Fibroblast of lung (primary cell): ENCODE data around the gene ADCK1. TPM values are rescaled to one million over a fixed set of nuclear protein-coding genes. Genes with fewer than 3 reads are reported as not detected.

ENCODE experiments used
- DNase-seq, 2 donors: peaks; one replicate each; pipeline versions ENCODE4 v3.0.0 to v3.0.0-alpha.2; 2010; ENCODE audit warnings: low read depth in 2 of 2
- H2AFZ ChIP-seq: 2 replicates; pipeline ENCODE4 v1.5.1; 2012; ENCODE audit warnings: low read length, control low read depth, inconsistent platforms
- H3K27ac ChIP-seq: 2 replicates; pipeline ENCODE4 v1.5.1; 2011; ENCODE audit warnings: low read length, control low read depth; ENCODE audit not compliant: insufficient read depth
- H3K27me3 ChIP-seq: 2 replicates; pipeline ENCODE4 v1.5.1; 2011; ENCODE audit warnings: mild to moderate bottlenecking, low read length; ENCODE audit not compliant: control insufficient read depth, insufficient read depth
- H3K36me3 ChIP-seq: 2 replicates; pipeline ENCODE4 v1.5.1; 2011; ENCODE audit warnings: low read length; ENCODE audit not compliant: control insufficient read depth, insufficient read depth
- H3K4me1 ChIP-seq: 2 replicates; pipeline ENCODE4 v1.5.1; 2011; ENCODE audit warnings: low read length; ENCODE audit not compliant: control insufficient read depth, insufficient read depth; ENCODE audit errors: extremely low read depth
- H3K4me2 ChIP-seq: 2 replicates; pipeline ENCODE4 v1.5.1; 2011; ENCODE audit warnings: low read length, control low read depth; ENCODE audit not compliant: insufficient read depth; ENCODE audit errors: extremely low read depth
- H3K4me3 ChIP-seq, 4 experiments: fragments of 200-600 bp in 1 of 4; sonication (generic) in 1 of 4; replicated peaks in 1 of 4; 2 replicates each; pipeline ENCODE4 v1.5.1; 2011 to 2016; ENCODE audit warnings: low read length in 4 of 4, low read depth in 3 of 4, mild to moderate bottlenecking in 3 of 4, control low read depth in 2 of 4, inconsistent platforms in 1 of 4, mixed read lengths in 1 of 4; ENCODE audit not compliant: insufficient read depth in 1 of 4; ENCODE audit errors: control extremely low read depth in 1 of 4
- H3K79me2 ChIP-seq: 2 replicates; pipeline ENCODE4 v1.5.1; 2012; ENCODE audit warnings: mild to moderate bottlenecking, low read length, inconsistent platforms; ENCODE audit not compliant: control insufficient read depth, insufficient read depth
- H3K9ac ChIP-seq: 2 replicates; pipeline ENCODE4 v1.5.1; 2011; ENCODE audit warnings: mild to moderate bottlenecking, low read length, control low read depth; ENCODE audit not compliant: insufficient read depth
- H3K9me3 ChIP-seq: 2 replicates; pipeline ENCODE4 v1.5.1; 2012; ENCODE audit warnings: low read depth, low read length; ENCODE audit not compliant: control insufficient read depth, insufficient read depth
- H4K20me1 ChIP-seq: 2 replicates; pipeline ENCODE4 v1.5.1; 2011; ENCODE audit warnings: low read length; ENCODE audit not compliant: control insufficient read depth, insufficient read depth; ENCODE audit errors: extremely low read depth
- CTCF ChIP-seq, 2 donors: IDR thresholded peaks in 1 of 2; conservative IDR thresholded peaks in 1 of 2; 1 replicate in 1 of 2; 2 replicates in 1 of 2; pipeline ENCODE4 v1.5.1; 2011 to 2012; ENCODE audit warnings: low read length in 2 of 2, control low read depth in 1 of 2, inconsistent platforms in 1 of 2, low read depth in 1 of 2, mild to moderate bottlenecking in 1 of 2
- EZH2 ChIP-seq: IDR thresholded peaks from 2 replicates; pipeline ENCODE4 v1.5.1; 2012; ENCODE audit warnings: low read length, control low read depth, mild to moderate bottlenecking; ENCODE audit errors: missing control alignments
- polyA plus RNA-seq, 2 donors: library from polyadenylated mRNA; depleted of rRNA in 1 of 2; stranded (reverse) in 1 of 2; unstranded in 1 of 2; fragments of >200 nt; gene quantifications; 2 replicates each; pipeline ENCODE4 v1.2.1, GENCODE V29; 2011 to 2012; ENCODE audit warnings: missing spikeins in 1 of 2
- total RNA-seq: library from RNA; depleted of rRNA; stranded (reverse); fragments of >200 nt; gene quantifications from 2 replicates; pipeline ENCODE4 v1.2.1, GENCODE V29; 2014

The ADCK1 gene
- total and polyA plus RNA-seq, 2 donors (not counting 1 experiment from before 2014, with no cell fraction given), result 4.6 to 4.8 TPM

GRCh38 chr14:77848031-77848430 lies 48.1 kb downstream of the ADCK1 start:
- H3K4me1 ChIP-seq, result no peaks in the 10 kb centered on the region
- H4K20me1 ChIP-seq, result no peaks in the 10 kb centered on the region
- peak; percentile 18 to 24 for DNase-seq
- no peaks in the 10 kb centered on the region for H3K27me3 ChIP-seq
- H3K9me3 ChIP-seq, result no peaks in the 10 kb centered on the region
- no peak overlapping the region for H2AFZ ChIP-seq
- no peak overlapping the region for H3K4me3 ChIP-seq
- H3K4me2 ChIP-seq, result no peak overlapping the region
- no peaks in the 10 kb centered on the region for H3K36me3 ChIP-seq
- H3K9ac ChIP-seq, result no peak overlapping the region
- TF ChIP-seq EZH2, result no peak
- no peak for TF ChIP-seq CTCF (conservative IDR thresholded peaks at IDR 0.05 in 1 of 2, IDR thresholded peaks at IDR 0.05 in 1 of 2; ENCODE audit: low read depth in 1 of 2, low read length in 2 of 2)
- H3K79me2 ChIP-seq, result no peaks in the 10 kb centered on the region
- no peak overlapping the region for H3K27ac ChIP-seq

GRCh38 chr14:77849711-77850110 lies 49.8 kb downstream of the ADCK1 start:
- H3K36me3 ChIP-seq, result no peaks in the 10 kb centered on the region
- H3K4me2 ChIP-seq, result no peak overlapping the region
- no peaks in the 10 kb centered on the region for H3K9me3 ChIP-seq
- no peaks in the 10 kb centered on the region for H3K4me1 ChIP-seq
- TF ChIP-seq EZH2 (no peak), CTCF (conservative IDR thresholded peaks at IDR 0.05 in 1 of 2, IDR thresholded peaks at IDR 0.05 in 1 of 2; ENCODE audit: low read depth in 1 of 2, low read length in 2 of 2) (no peak)
- no peak overlapping the region for H3K27ac ChIP-seq
- no peaks in the 10 kb centered on the region for H4K20me1 ChIP-seq
- no peak overlapping the region for H3K9ac ChIP-seq
- DNase-seq, result peak; percentile 39 to 71
- H3K27me3 ChIP-seq, result no peaks in the 10 kb centered on the region
- H3K79me2 ChIP-seq, result no peaks in the 10 kb centered on the region
- no peak overlapping the region for H2AFZ ChIP-seq
- H3K4me3 ChIP-seq, result no peak overlapping the region

- TF ChIP-seq CTCF (conservative IDR thresholded peaks at IDR 0.05 in 1 of 2, IDR thresholded peaks at IDR 0.05 in 1 of 2; ENCODE audit: low read depth in 1 of 2, low read length in 2 of 2) (no peak), EZH2 (no peak)
- no peak overlapping the region for H2AFZ ChIP-seq
- no peak overlapping the region for H3K4me2 ChIP-seq
- H3K9me3 ChIP-seq, result no peaks in the 10 kb centered on the region
- no peaks in the 10 kb centered on the region for H3K79me2 ChIP-seq
- no peaks in the 10 kb centered on the region for H3K27me3 ChIP-seq
- no peaks in the 10 kb centered on the region for H3K36me3 ChIP-seq
- H3K4me1 ChIP-seq, result no peaks in the 10 kb centered on the region
- no peak overlapping the region for H3K9ac ChIP-seq
- H4K20me1 ChIP-seq, result no peaks in the 10 kb centered on the region
- H3K27ac ChIP-seq, result no peak overlapping the region
- no peak for DNase-seq
- H3K4me3 ChIP-seq, result no peak overlapping the region
These were observed 54.0 kb downstream of the ADCK1 start for GRCh38 chr14:77853919-77854318.
